Large intestine (tissue), 3 donors: ENCODE results near the gene SFXN3. TPM values are rescaled to one million over a fixed set of nuclear protein-coding genes. Genes with fewer than 3 reads are reported as not detected.

Experiments used
- DNase-seq, 2 donors: peaks; one replicate each; pipeline versions ENCODE4 v3.0.0 to v3.0.0-alpha.2; 2013
- H3K27ac ChIP-seq: one replicate; pipeline ENCODE4 v1.5.1; 2013; ENCODE audit warnings: low read length
- H3K27me3 ChIP-seq: 2 replicates; pipeline ENCODE4 v1.6.1; 2013; ENCODE audit warnings: low read length; ENCODE audit not compliant: control insufficient read depth, insufficient read depth
- H3K36me3 ChIP-seq: 2 replicates; pipeline ENCODE4 v1.6.1; 2013; ENCODE audit warnings: low read length; ENCODE audit not compliant: control insufficient read depth, insufficient read depth
- H3K4me1 ChIP-seq: one replicate; pipeline ENCODE4 v1.6.1; 2013; ENCODE audit warnings: low read length; ENCODE audit not compliant: control insufficient read depth, insufficient read depth
- H3K4me3 ChIP-seq: one replicate; pipeline ENCODE4 v1.5.1; 2013; ENCODE audit warnings: low read length
- H3K9me3 ChIP-seq: one replicate; pipeline ENCODE4 v1.6.1; 2013; ENCODE audit warnings: mild to moderate bottlenecking, low read depth, low read length, moderate library complexity; ENCODE audit not compliant: control insufficient read depth
- WGBS: methylation state at CpG from one replicate; pipeline ENCODE4 v1.1.5; 2013; ENCODE audit warnings: low lambda C conversion rate; ENCODE audit not compliant: insufficient coverage; 5-methylcytosine and 5-hydroxymethylcytosine counted together
- polyA plus RNA-seq: library from polyadenylated mRNA; unstranded; fragments of 120-200 nt; gene quantifications from one replicate; pipeline ENCODE4 v1.2.1, GENCODE V29; 2013

Gene SFXN3
- polyA plus RNA-seq, 1 donor = 274 TPM

- peak overlapping the region; percentile 99 for H3K27ac ChIP-seq
- no peaks in the 10 kb centered on the region for H3K36me3 ChIP-seq
- H3K9me3 ChIP-seq = peaks cover 4% of the 10 kb centered on the region
- H3K4me1 ChIP-seq = peaks cover 49% of the 10 kb centered on the region
- DNase-seq = peak; percentile 91 to 95
- no CpG with 5 or more reads among the region's 37 CpGs for WGBS
- peak overlapping the region; percentile 96 for H3K4me3 ChIP-seq
- H3K27me3 ChIP-seq = peaks cover 3% of the 10 kb centered on the region
Measured at GRCh38 chr10:101060036-101060950, 29.3 kb downstream of the SFXN3 start.

- no CpG with 5 or more reads among the region's 67 CpGs for WGBS
Measured at GRCh38 chr10:101060951-101061623, 30.1 kb downstream of the SFXN3 start.

GRCh38 chr10:101061624-101062231, 30.7 kb downstream of the SFXN3 start, which contains the start of gene KAZALD1:
Gene KAZALD1, plus strand, starts transcription at chr10:101061989. Its CDS starts 604 bp downstream, at chr10:101062593.
- Histone ChIP-seq H3K4me1 (peaks cover 53% of the 10 kb centered on the region), H3K4me3 (peak within 1 kb of the TSS; percentile 96), H3K27ac (peak within 1 kb of the TSS; percentile 99), H3K9me3 (peaks cover 4% of the 10 kb centered on the region), H3K36me3 (no peaks in the 10 kb centered on the region), H3K27me3 (peaks cover 5% of the 10 kb centered on the region)
- peak in 1 of 2 donors; percentile 46 for DNase-seq
- no CpG with 5 or more reads among the region's 31 CpGs for WGBS

More at GRCh38 chr10:101060951-101061623, 30.1 kb downstream of the SFXN3 start:
- H3K4me3 ChIP-seq = peak overlapping the region; percentile 96
- H3K36me3 ChIP-seq = no peaks in the 10 kb centered on the region
- H3K27ac ChIP-seq = peak overlapping the region; percentile 99
- peak; percentile 95 to 96 for DNase-seq
- H3K27me3 ChIP-seq = peaks cover 3% of the 10 kb centered on the region
- peaks cover 4% of the 10 kb centered on the region for H3K9me3 ChIP-seq
- H3K4me1 ChIP-seq = peaks cover 52% of the 10 kb centered on the region

- peak overlapping the region; percentile 96 for H3K4me3 ChIP-seq
- no peaks in the 10 kb centered on the region for H3K36me3 ChIP-seq
- no CpG with 5 or more reads among the region's 63 CpGs for WGBS
- peak; percentile 62 to 87 for DNase-seq
- H3K4me1 ChIP-seq = peaks cover 54% of the 10 kb centered on the region
- peaks cover 10% of the 10 kb centered on the region for H3K27me3 ChIP-seq
- peaks cover 4% of the 10 kb centered on the region for H3K9me3 ChIP-seq
- peak overlapping the region; percentile 99 for H3K27ac ChIP-seq
Measured at GRCh38 chr10:101062232-101063049, 31.4 kb downstream of the SFXN3 start.

- no CpG with 5 or more reads among the region's 19 CpGs for WGBS
- H3K27me3 ChIP-seq = peaks cover 14% of the 10 kb centered on the region
- H3K27ac ChIP-seq = peak overlapping the region; percentile 35
- H3K9me3 ChIP-seq = peaks cover 4% of the 10 kb centered on the region
- H3K36me3 ChIP-seq = no peaks in the 10 kb centered on the region
- peaks cover 56% of the 10 kb centered on the region for H3K4me1 ChIP-seq
- no peak for DNase-seq
- peak overlapping the region; percentile 96 for H3K4me3 ChIP-seq
Measured at GRCh38 chr10:101063050-101063525, 32.1 kb downstream of the SFXN3 start.

- Histone ChIP-seq H3K27ac (no peak overlapping the region), H3K36me3 (no peaks in the 10 kb centered on the region), H3K27me3 (peaks cover 14% of the 10 kb centered on the region), H3K4me1 (peaks cover 56% of the 10 kb centered on the region), H3K4me3 (no peak overlapping the region), H3K9me3 (peaks cover 4% of the 10 kb centered on the region)
- DNase-seq = no peak
- no CpG with 5 or more reads among the region's 15 CpGs for whole genome bisulfite sequencing
Measured at GRCh38 chr10:101063548-101064414, 32.7 kb downstream of the SFXN3 start.

GRCh38 chr10:101064415-101065030, 33.5 kb downstream of the SFXN3 start:
- DNase-seq = no peak
- H3K27me3 ChIP-seq = peaks cover 14% of the 10 kb centered on the region
- WGBS = no CpG with 5 or more reads among the region's 9 CpGs
- H3K4me1 ChIP-seq = peaks cover 55% of the 10 kb centered on the region
- H3K27ac ChIP-seq = no peak overlapping the region
- no peak overlapping the region for H3K4me3 ChIP-seq
- no peaks in the 10 kb centered on the region for H3K36me3 ChIP-seq
- H3K9me3 ChIP-seq = peaks cover 4% of the 10 kb centered on the region

- WGBS = 80% methylated on average over 1 of the region's 3 CpGs
- peaks cover 14% of the 10 kb centered on the region for H3K27me3 ChIP-seq
- H3K27ac ChIP-seq = peak overlapping the region; percentile 99
- H3K9me3 ChIP-seq = peaks cover 4% of the 10 kb centered on the region
- peak overlapping the region; percentile 78 for H3K4me3 ChIP-seq
- no peaks in the 10 kb centered on the region for H3K36me3 ChIP-seq
- peaks cover 53% of the 10 kb centered on the region for H3K4me1 ChIP-seq
- DNase-seq = peak in 1 of 2 donors; percentile 71
Measured at GRCh38 chr10:101065481-101066145, 34.6 kb downstream of the SFXN3 start.
